ENCODE data around the gene SLC8A1.

The SLC8A1 gene

DNA sequence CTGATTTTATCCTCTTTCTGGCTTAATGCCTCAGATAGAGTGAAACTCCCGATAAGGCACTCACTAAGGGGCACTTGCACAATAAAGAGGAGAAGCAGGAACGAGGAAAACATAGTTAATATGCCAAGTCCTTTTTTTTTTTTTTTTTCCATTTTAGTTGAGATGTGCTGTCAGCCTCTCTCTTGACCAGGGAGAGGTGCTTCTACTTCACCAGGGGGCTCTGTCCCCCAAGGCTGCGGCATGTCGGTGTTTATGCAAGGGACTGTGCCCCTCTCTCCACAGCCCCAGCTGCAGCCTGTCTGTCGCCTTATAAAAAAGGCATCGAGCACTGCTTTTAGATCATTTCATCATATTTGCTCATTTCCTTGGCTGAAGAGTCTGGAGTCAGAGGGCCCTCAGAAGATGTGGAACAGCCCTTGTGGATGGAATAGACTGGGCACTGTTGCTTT, 178.1 kb downstream of the SLC8A1 start:
- no peaks in the 10 kb centered on the region for H3F3A ChIP-seq (ENCODE audit: low read depth)
- no peaks in the 10 kb centered on the region for H3K79me2 ChIP-seq (ENCODE audit: insufficient read depth, low read length)
- H3K4me2 ChIP-seq (ENCODE audit: low read depth, low read length, poor library complexity, severe bottlenecking): no peak overlapping the region
- H3K27me3 ChIP-seq (ENCODE audit: insufficient read depth, low read length, poor library complexity, severe bottlenecking): no peaks in the 10 kb centered on the region
- TF ChIP-seq EZH2phosphoT487 (IDR thresholded peaks at IDR 0.05; ENCODE audit: borderline replicate concordance): no peak
- no peak for TF ChIP-seq CTCF (conservative IDR thresholded peaks at IDR 0.05; ENCODE audit: low read length)
- no peak overlapping the region for H3K9ac ChIP-seq (ENCODE audit: low read depth, low read length, poor library complexity, severe bottlenecking)
- H3K4me3 ChIP-seq (ENCODE audit: low read length, poor library complexity, severe bottlenecking): no peak overlapping the region
- H2AFZ ChIP-seq (ENCODE audit: low read length): no peak overlapping the region
- H3K9me2 ChIP-seq (replicated peaks; ENCODE audit: low read depth, low read length): no peaks in the 10 kb centered on the region
- H4K20me1 ChIP-seq (ENCODE audit: insufficient read depth, low read length, poor library complexity, severe bottlenecking): no peaks in the 10 kb centered on the region
- no peaks in the 10 kb centered on the region for H3K9me3 ChIP-seq (ENCODE audit: insufficient read depth, low read depth, low read length)
- H3K36me3 ChIP-seq (ENCODE audit: insufficient read depth, low read length): no peaks in the 10 kb centered on the region
- no peaks in the 10 kb centered on the region for H3K4me1 ChIP-seq (ENCODE audit: insufficient read depth, low read length, poor library complexity, severe bottlenecking)

DNA sequence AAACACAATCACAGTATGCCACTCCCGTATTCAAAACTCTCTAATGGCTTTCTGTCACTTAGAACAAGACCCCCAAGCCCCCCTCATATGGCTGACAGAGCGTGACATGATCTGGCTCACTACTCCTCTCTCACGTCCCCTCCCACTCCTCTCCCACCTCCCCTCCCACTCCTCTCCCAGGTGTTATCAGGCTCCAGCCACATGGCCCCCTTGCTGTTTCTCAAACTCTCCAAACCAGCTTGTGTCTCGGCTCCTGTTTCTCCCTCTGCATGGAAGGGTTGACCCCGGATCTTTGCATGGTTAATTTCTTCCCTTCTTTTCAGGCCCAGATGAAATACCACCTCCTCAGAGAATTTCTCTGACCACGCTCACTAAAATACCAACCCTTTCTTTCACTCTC, 180.8 kb downstream of the SLC8A1 start:
- no peak overlapping the region for H3K4me2 ChIP-seq (ENCODE audit: low read depth, low read length, poor library complexity, severe bottlenecking)
- no peak overlapping the region for H2AFZ ChIP-seq (ENCODE audit: low read length)
- TF ChIP-seq CTCF (conservative IDR thresholded peaks at IDR 0.05; ENCODE audit: low read length) (no peak), EZH2phosphoT487 (IDR thresholded peaks at IDR 0.05; ENCODE audit: borderline replicate concordance) (no peak)
- no peaks in the 10 kb centered on the region for H3K79me2 ChIP-seq (ENCODE audit: insufficient read depth, low read length)
- no peaks in the 10 kb centered on the region for H3K4me1 ChIP-seq (ENCODE audit: insufficient read depth, low read length, poor library complexity, severe bottlenecking)
- H3F3A ChIP-seq (ENCODE audit: low read depth): no peaks in the 10 kb centered on the region
- no peak overlapping the region for H3K4me3 ChIP-seq (ENCODE audit: low read length, poor library complexity, severe bottlenecking)
- H3K9me2 ChIP-seq (replicated peaks; ENCODE audit: low read depth, low read length): no peaks in the 10 kb centered on the region
- H3K27me3 ChIP-seq (ENCODE audit: insufficient read depth, low read length, poor library complexity, severe bottlenecking): no peaks in the 10 kb centered on the region
- no peaks in the 10 kb centered on the region for H3K9me3 ChIP-seq (ENCODE audit: insufficient read depth, low read depth, low read length)
- H3K36me3 ChIP-seq (ENCODE audit: insufficient read depth, low read length): no peaks in the 10 kb centered on the region
- H3K9ac ChIP-seq (ENCODE audit: low read depth, low read length, poor library complexity, severe bottlenecking): no peak overlapping the region
- no peaks in the 10 kb centered on the region for H4K20me1 ChIP-seq (ENCODE audit: insufficient read depth, low read length, poor library complexity, severe bottlenecking)

- Histone ChIP-seq H3K9ac (ENCODE audit: low read depth, low read length, poor library complexity, severe bottlenecking) (no peak overlapping the region), H3K36me3 (ENCODE audit: insufficient read depth, low read length) (no peaks in the 10 kb centered on the region), H3K9me3 (ENCODE audit: insufficient read depth, low read depth, low read length) (no peaks in the 10 kb centered on the region), H3K79me2 (ENCODE audit: insufficient read depth, low read length) (no peaks in the 10 kb centered on the region), H3K4me2 (ENCODE audit: low read depth, low read length, poor library complexity, severe bottlenecking) (no peak overlapping the region), H3K9me2 (replicated peaks; ENCODE audit: low read depth, low read length) (no peaks in the 10 kb centered on the region), H4K20me1 (ENCODE audit: insufficient read depth, low read length, poor library complexity, severe bottlenecking) (no peaks in the 10 kb centered on the region), H2AFZ (ENCODE audit: low read length) (no peak overlapping the region), H3K27me3 (ENCODE audit: insufficient read depth, low read length, poor library complexity, severe bottlenecking) (no peaks in the 10 kb centered on the region), H3K4me3 (ENCODE audit: low read length, poor library complexity, severe bottlenecking) (no peak overlapping the region), H3F3A (ENCODE audit: low read depth) (no peaks in the 10 kb centered on the region), H3K4me1 (ENCODE audit: insufficient read depth, low read length, poor library complexity, severe bottlenecking) (no peaks in the 10 kb centered on the region)
- no peak for TF ChIP-seq CTCF (conservative IDR thresholded peaks at IDR 0.05; ENCODE audit: low read length)
- TF ChIP-seq EZH2phosphoT487 (IDR thresholded peaks at IDR 0.05; ENCODE audit: borderline replicate concordance): no peak
Observed at GRCh38 chr2:40270372-40270771, 181.5 kb downstream of the SLC8A1 start.
